A549 treated with CpdA at 1 μM for 4 hours (cell line): ENCODE results near the gene POGK. TPM values are rescaled to one million over a fixed set of nuclear protein-coding genes. Genes with fewer than 3 reads are reported as not detected.

Experiments
- total RNA-seq: library from RNA; stranded (reverse); fragments of 200-300 nt; extraction: Qiagen RNA extraction; gene quantifications from 5 replicates; pipeline ENCODE4 v1.2.3, GENCODE V29; 2022; ENCODE audit warnings: low read depth

Gene POGK, protein sequence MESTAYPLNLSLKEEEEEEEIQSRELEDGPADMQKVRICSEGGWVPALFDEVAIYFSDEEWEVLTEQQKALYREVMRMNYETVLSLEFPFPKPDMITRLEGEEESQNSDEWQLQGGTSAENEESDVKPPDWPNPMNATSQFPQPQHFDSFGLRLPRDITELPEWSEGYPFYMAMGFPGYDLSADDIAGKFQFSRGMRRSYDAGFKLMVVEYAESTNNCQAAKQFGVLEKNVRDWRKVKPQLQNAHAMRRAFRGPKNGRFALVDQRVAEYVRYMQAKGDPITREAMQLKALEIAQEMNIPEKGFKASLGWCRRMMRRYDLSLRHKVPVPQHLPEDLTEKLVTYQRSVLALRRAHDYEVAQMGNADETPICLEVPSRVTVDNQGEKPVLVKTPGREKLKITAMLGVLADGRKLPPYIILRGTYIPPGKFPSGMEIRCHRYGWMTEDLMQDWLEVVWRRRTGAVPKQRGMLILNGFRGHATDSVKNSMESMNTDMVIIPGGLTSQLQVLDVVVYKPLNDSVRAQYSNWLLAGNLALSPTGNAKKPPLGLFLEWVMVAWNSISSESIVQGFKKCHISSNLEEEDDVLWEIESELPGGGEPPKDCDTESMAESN
- total RNA-seq = 23.8 to 30.7 TPM (median 28.4 TPM) in 5 replicates

DNA sequence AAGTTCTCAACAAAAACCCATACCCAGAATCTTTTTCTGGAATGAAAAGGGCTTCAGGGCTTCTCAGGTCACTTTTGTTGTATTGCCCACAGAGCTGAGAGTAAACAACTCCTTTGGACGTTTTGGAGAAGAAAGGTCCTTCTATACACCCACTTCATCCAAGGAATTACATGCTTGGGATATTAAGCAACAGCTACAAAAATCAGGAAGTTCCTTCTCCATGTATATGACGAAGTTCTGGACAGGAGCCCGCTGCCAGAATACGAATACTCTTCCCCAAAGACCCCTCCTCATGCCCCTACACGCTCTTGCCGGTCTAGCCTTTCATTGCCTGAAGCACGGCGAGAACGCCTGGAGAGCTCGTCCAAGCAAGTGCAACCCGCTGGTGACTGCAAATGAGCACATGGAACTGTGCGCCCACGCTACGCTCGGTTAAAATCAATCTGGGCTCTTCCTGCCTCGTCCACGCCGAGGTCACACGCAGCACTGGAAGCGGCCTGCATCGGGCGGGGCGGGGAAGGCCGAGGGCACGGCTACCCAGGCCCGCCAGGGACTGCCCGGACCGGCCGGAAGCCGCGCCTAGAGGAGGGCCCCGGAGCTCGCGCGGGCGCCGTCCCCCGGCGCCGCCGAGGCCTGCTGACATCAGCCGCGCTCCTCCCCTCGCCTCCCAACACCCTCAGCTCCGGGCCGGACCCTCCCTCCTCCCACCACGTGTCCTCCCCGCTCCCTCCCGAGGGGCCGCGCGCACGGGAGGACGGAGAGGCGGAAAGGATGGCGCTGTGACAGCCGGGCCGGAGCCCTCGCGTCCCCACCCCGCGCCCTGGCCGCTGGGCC lies at the start of gene POGK:
TSS of gene POGK (plus strand) at position 710 of the 834 bp plus-strand sequence. CDS start 1,482 bp downstream, outside the sequence.

DNA sequence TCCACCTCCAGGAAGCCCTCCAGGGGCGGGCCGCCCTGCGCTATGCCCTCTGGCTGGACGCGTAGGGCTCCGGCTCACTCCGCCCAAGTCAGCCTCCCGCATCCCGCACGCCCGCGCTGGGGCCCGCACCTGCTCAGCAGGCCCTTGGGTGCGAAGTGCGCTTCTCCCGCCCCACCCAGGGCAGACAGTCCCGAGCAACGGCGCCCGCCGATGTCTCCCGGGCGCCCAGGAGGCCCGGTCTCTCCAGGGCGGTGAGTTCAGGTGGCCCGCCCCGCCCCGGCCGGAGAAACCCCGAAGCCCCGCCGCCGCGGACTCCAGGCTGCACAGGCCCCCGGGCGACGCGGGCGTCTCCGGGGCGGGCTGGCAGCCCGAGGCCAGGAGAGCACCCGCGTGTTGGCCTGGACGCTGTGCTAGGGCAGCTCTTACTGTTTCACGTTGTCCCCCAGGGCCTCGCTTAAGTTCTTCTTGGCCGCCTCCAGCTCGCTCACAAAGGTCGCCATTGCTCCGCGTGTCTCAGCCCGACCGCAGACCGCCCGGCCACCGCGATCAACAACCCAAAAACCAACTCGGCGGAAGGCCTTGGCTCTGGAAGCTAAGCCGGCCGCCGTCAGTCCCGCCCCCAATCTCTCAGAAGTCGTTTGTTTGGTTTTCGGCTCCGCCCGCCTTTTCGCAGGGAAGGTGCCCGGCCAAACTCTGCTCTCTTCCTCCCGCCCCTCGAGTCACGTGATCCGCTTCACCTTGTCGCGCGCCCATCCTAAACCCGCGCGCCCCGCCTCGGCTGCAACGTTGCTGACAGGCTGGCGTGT lies 36.7 kb downstream of the POGK start, which contains the start of gene TADA1:
TSS of gene TADA1 (minus strand) at position 531 of the 806 bp plus-strand sequence. CDS start at position 500, 31 bp downstream.

Other genes starting within 250 kb of the POGK start
- 12.0 to 14.3 TPM (median 12.7 TPM) in 5 replicates for gene TADA1, start 36.8 kb downstream of the POGK start, total RNA-seq
- gene ILDR2, start 136.1 kb downstream of the POGK start, total RNA-seq = 0.02 to 0.14 TPM in 2 of 5 replicates, not detected in the others
- gene MAEL, start 149.8 kb downstream of the POGK start, total RNA-seq = not detected in 5 replicates